ENCODE measurements around the gene L3MBTL4. TPM values are rescaled to one million over a fixed set of nuclear protein-coding genes. Genes with fewer than 3 reads are reported as not detected.

Gene L3MBTL4
- total RNA-seq, 2 experiments from 2014 or later: not detected

- CTCF ChIA-PET (ENCODE audit: unreplicated experiment): no interaction called here
- Histone ChIP-seq H2AFZ (ENCODE audit: low read length) (no peak overlapping the region), H3K79me2 (ENCODE audit: insufficient read depth, low read depth, low read length) (no peaks in the 10 kb centered on the region), H3K36me3 (ENCODE audit: insufficient read depth, low read length) (no peaks in the 10 kb centered on the region), H3K4me3 (ENCODE audit: low read depth, low read length, poor library complexity, severe bottlenecking) (no peak overlapping the region), H3K9me2 (ENCODE audit: insufficient read depth, low read length) (no peaks in the 10 kb centered on the region), H3K27ac (ENCODE audit: low read depth, low read length, poor library complexity, severe bottlenecking) (no peak overlapping the region), H3K4me2 (ENCODE audit: low read length) (no peak overlapping the region), H3K9me3 (ENCODE audit: low read length) (no peaks in the 10 kb centered on the region), H4K20me1 (ENCODE audit: insufficient read depth, low read length) (no peaks in the 10 kb centered on the region), H3K4me1 (ENCODE audit: insufficient read depth, low read length, poor library complexity, severe bottlenecking) (no peaks in the 10 kb centered on the region)
- no TSS peak for BruUV-seq (replicated peaks)
- POLR2A ChIA-PET: no interaction called here
- DNase-seq (ENCODE audit: low spot score): no peak
- TF ChIP-seq, protein P1, sequence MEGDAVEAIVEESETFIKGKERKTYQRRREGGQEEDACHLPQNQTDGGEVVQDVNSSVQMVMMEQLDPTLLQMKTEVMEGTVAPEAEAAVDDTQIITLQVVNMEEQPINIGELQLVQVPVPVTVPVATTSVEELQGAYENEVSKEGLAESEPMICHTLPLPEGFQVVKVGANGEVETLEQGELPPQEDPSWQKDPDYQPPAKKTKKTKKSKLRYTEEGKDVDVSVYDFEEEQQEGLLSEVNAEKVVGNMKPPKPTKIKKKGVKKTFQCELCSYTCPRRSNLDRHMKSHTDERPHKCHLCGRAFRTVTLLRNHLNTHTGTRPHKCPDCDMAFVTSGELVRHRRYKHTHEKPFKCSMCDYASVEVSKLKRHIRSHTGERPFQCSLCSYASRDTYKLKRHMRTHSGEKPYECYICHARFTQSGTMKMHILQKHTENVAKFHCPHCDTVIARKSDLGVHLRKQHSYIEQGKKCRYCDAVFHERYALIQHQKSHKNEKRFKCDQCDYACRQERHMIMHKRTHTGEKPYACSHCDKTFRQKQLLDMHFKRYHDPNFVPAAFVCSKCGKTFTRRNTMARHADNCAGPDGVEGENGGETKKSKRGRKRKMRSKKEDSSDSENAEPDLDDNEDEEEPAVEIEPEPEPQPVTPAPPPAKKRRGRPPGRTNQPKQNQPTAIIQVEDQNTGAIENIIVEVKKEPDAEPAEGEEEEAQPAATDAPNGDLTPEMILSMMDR (conservative IDR thresholded peaks at IDR 0.05; ENCODE audit: low read length): no peak
- TF ChIP-seq EZH2phosphoT487 (IDR thresholded peaks at IDR 0.05; ENCODE audit: borderline replicate concordance, low read depth, low read length): no peak
- intact Hi-C loops (cut with micrococcal nuclease; ENCODE audit: unreplicated experiment): no loop called here
Observed at GRCh38 chr18:6399776-6400175, 14.9 kb downstream of the L3MBTL4 start.

GRCh38 chr18:6397931-6398566 lies 16.7 kb downstream of the L3MBTL4 start:
- Histone ChIP-seq H4K20me1 (ENCODE audit: insufficient read depth, low read length) (no peaks in the 10 kb centered on the region), H3K4me1 (ENCODE audit: insufficient read depth, low read length, poor library complexity, severe bottlenecking) (no peaks in the 10 kb centered on the region), H3K9me2 (ENCODE audit: insufficient read depth, low read length) (no peaks in the 10 kb centered on the region), H3K79me2 (ENCODE audit: insufficient read depth, low read depth, low read length) (no peaks in the 10 kb centered on the region), H3K9me3 (ENCODE audit: low read length) (no peaks in the 10 kb centered on the region), H3K4me3 (ENCODE audit: low read depth, low read length, poor library complexity, severe bottlenecking) (no peak overlapping the region), H3K4me2 (ENCODE audit: low read length) (no peak overlapping the region), H3K27ac (ENCODE audit: low read depth, low read length, poor library complexity, severe bottlenecking) (no peak overlapping the region), H2AFZ (ENCODE audit: low read length) (no peak overlapping the region), H3K36me3 (ENCODE audit: insufficient read depth, low read length) (no peaks in the 10 kb centered on the region)
- no peak for TF ChIP-seq EZH2phosphoT487 (IDR thresholded peaks at IDR 0.05; ENCODE audit: borderline replicate concordance, low read depth, low read length)
- TF ChIP-seq, protein P1 (conservative IDR thresholded peaks at IDR 0.05; ENCODE audit: low read length): no peak
- DNase-seq (ENCODE audit: low spot score): no peak
- BruUV-seq (replicated peaks): no TSS peak
- ChIA-PET POLR2A (no interaction called here), CTCF (ENCODE audit: unreplicated experiment) (no interaction called here)
- intact Hi-C loops (cut with micrococcal nuclease; ENCODE audit: unreplicated experiment): no loop called here

DNA sequence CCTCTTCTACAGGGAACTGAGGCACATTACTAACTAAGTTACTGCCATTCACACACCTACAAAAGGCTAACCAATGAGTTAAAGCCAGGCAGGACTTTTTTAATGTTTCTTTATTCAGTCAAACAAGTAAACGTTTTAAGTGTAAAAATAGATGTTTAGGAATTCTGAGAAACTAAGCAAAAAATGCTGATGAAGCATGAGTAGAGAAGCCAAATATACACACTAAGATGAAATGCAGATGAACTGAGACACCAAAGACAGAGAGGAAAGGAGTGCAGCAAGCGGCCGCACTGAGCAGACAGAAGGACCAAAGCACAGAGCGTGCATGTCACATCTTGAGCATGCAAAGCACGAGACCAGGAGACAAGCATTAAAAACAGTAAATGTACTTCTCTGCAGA lies 17.9 kb downstream of the L3MBTL4 start:
- no peak overlapping the region for H3K4me2 ChIP-seq (ENCODE audit: low read length)
- no peak overlapping the region for H2AFZ ChIP-seq (ENCODE audit: low read length)
- no peak for DNase-seq (ENCODE audit: low spot score)
- H4K20me1 ChIP-seq (ENCODE audit: insufficient read depth, low read length): no peaks in the 10 kb centered on the region
- H3K9me3 ChIP-seq (ENCODE audit: low read length): no peaks in the 10 kb centered on the region
- H3K36me3 ChIP-seq (ENCODE audit: insufficient read depth, low read length): no peaks in the 10 kb centered on the region
- no peaks in the 10 kb centered on the region for H3K79me2 ChIP-seq (ENCODE audit: insufficient read depth, low read depth, low read length)
- CTCF ChIA-PET (ENCODE audit: unreplicated experiment): no interaction called here
- no TSS peak for BruUV-seq (replicated peaks)
- TF ChIP-seq, protein P1 (conservative IDR thresholded peaks at IDR 0.05; ENCODE audit: low read length): no peak
- no peak for TF ChIP-seq EZH2phosphoT487 (IDR thresholded peaks at IDR 0.05; ENCODE audit: borderline replicate concordance, low read depth, low read length)
- H3K4me3 ChIP-seq (ENCODE audit: low read depth, low read length, poor library complexity, severe bottlenecking): no peak overlapping the region
- POLR2A ChIA-PET: no interaction called here
- intact Hi-C loops (cut with micrococcal nuclease; ENCODE audit: unreplicated experiment): no loop called here
- no peaks in the 10 kb centered on the region for H3K4me1 ChIP-seq (ENCODE audit: insufficient read depth, low read length, poor library complexity, severe bottlenecking)
- H3K9me2 ChIP-seq (ENCODE audit: insufficient read depth, low read length): no peaks in the 10 kb centered on the region
- no peak overlapping the region for H3K27ac ChIP-seq (ENCODE audit: low read depth, low read length, poor library complexity, severe bottlenecking)
